Measurements from ENCODE around the gene PNPO. TPM values are rescaled to one million over a fixed set of nuclear protein-coding genes. Genes with fewer than 3 reads are reported as not detected.

PNPO gene
- total and polyA plus RNA-seq, 2 experiments from 2014 or later, result 12.2 to 17.0 TPM

DNA sequence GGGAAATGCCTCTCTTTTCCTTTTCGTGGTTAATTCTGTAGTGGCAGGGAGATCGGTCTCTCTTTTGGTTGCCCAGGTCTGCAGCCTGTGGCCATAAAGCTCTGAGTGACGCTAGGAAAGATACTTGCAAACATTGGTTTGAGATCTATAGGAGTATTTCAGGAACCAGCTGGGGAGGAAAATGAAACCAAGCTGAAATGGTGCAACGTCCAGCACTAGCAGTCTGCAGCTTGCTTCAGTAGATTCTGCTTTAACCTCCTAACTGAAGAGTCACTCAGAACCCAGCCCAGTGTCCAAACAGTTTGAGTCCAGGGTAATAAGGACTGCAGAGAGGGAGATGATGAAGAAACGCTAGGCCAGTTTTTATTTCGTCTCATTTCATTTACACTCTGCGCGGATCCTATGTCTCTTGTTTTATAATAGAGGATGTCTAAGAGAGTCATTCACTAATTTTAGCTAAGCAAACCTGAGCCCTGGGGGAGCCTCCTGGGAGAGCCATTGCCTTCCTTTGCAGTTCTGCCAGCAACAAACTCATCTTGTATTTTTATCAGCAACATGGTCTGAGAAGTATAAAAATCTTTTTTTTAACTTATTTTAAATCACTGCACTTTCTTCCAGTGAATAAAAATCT lies 33.3 kb upstream of the PNPO start:
- 90% methylated on average over 8 of the region's 8 CpGs for WGBS (ENCODE audit: low lambda C conversion rate, missing lambda C conversion rate)
- Histone ChIP-seq H3K4me3 (no peak overlapping the region), H3K27me3 (no peaks in the 10 kb centered on the region), H2AFZ (no peak overlapping the region), H3K36me3 (replicated peaks; ENCODE audit: insufficient read depth, low read depth) (no peaks in the 10 kb centered on the region), H3K27ac (no peak overlapping the region), H3K79me2 (peaks cover 22% of the 10 kb centered on the region), H3K4me2 (no peak overlapping the region), H3K4me1 (ENCODE audit: insufficient read depth) (no peaks in the 10 kb centered on the region), H3K9me3 (ENCODE audit: low read depth) (no peaks in the 10 kb centered on the region), H3K9me2 (replicated peaks; ENCODE audit: insufficient read depth) (no peaks in the 10 kb centered on the region), H4K20me1 (ENCODE audit: insufficient read depth, poor library complexity, severe bottlenecking) (no peaks in the 10 kb centered on the region)
- no peak for DNase-seq (ENCODE audit: low spot score)
- TF ChIP-seq EZH2 (IDR thresholded peaks at IDR 0.05; ENCODE audit: borderline replicate concordance), result no peak
- no peak for TF ChIP-seq EZH2phosphoT487 (IDR thresholded peaks at IDR 0.05; ENCODE audit: low read depth, severe bottlenecking, unreplicated experiment)
- TF ChIP-seq, protein P1, sequence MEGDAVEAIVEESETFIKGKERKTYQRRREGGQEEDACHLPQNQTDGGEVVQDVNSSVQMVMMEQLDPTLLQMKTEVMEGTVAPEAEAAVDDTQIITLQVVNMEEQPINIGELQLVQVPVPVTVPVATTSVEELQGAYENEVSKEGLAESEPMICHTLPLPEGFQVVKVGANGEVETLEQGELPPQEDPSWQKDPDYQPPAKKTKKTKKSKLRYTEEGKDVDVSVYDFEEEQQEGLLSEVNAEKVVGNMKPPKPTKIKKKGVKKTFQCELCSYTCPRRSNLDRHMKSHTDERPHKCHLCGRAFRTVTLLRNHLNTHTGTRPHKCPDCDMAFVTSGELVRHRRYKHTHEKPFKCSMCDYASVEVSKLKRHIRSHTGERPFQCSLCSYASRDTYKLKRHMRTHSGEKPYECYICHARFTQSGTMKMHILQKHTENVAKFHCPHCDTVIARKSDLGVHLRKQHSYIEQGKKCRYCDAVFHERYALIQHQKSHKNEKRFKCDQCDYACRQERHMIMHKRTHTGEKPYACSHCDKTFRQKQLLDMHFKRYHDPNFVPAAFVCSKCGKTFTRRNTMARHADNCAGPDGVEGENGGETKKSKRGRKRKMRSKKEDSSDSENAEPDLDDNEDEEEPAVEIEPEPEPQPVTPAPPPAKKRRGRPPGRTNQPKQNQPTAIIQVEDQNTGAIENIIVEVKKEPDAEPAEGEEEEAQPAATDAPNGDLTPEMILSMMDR (IDR thresholded peaks at IDR 0.05; ENCODE audit: poor library complexity), result no peak

DNA sequence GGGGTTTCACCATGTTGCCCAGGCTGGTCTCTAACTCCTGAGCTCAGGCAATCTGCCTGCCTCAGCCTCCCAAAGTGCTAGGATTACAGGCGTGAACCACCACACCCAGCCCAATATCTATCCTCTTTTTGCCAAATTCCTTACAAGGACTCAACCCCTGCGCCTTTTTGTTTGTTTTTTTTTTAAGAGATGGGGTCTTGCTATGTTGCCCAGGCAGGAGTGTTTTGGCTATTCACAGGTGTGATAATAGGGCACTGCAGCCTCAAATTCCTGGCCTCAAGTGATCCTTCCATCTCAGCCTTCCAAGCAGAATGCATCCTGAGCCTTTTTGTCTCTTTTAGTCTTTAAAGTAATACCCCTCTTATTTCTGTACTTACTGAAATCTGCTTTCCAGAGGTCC lies 28.3 kb upstream of the PNPO start:
- 96% methylated on average over 2 of the region's 2 CpGs for WGBS (ENCODE audit: low lambda C conversion rate, missing lambda C conversion rate)
- no peaks in the 10 kb centered on the region for H3K9me3 ChIP-seq (ENCODE audit: low read depth)
- H2AFZ ChIP-seq, result no peak overlapping the region
- no peak overlapping the region for H3K27ac ChIP-seq
- no peak overlapping the region for H3K4me3 ChIP-seq
- TF ChIP-seq, protein P1 (IDR thresholded peaks at IDR 0.05; ENCODE audit: poor library complexity), result no peak
- TF ChIP-seq EZH2phosphoT487 (IDR thresholded peaks at IDR 0.05; ENCODE audit: low read depth, severe bottlenecking, unreplicated experiment) (no peak), EZH2 (IDR thresholded peaks at IDR 0.05; ENCODE audit: borderline replicate concordance) (no peak)
- H3K27me3 ChIP-seq, result no peaks in the 10 kb centered on the region
- H3K4me1 ChIP-seq (ENCODE audit: insufficient read depth), result no peaks in the 10 kb centered on the region
- no peak for DNase-seq (ENCODE audit: low spot score)
- no peaks in the 10 kb centered on the region for H3K9me2 ChIP-seq (replicated peaks; ENCODE audit: insufficient read depth)
- no peak overlapping the region for H3K4me2 ChIP-seq
- H4K20me1 ChIP-seq (ENCODE audit: insufficient read depth, poor library complexity, severe bottlenecking), result no peaks in the 10 kb centered on the region
- H3K36me3 ChIP-seq (replicated peaks; ENCODE audit: insufficient read depth, low read depth), result no peaks in the 10 kb centered on the region
- H3K79me2 ChIP-seq, result peaks cover 13% of the 10 kb centered on the region

DNA sequence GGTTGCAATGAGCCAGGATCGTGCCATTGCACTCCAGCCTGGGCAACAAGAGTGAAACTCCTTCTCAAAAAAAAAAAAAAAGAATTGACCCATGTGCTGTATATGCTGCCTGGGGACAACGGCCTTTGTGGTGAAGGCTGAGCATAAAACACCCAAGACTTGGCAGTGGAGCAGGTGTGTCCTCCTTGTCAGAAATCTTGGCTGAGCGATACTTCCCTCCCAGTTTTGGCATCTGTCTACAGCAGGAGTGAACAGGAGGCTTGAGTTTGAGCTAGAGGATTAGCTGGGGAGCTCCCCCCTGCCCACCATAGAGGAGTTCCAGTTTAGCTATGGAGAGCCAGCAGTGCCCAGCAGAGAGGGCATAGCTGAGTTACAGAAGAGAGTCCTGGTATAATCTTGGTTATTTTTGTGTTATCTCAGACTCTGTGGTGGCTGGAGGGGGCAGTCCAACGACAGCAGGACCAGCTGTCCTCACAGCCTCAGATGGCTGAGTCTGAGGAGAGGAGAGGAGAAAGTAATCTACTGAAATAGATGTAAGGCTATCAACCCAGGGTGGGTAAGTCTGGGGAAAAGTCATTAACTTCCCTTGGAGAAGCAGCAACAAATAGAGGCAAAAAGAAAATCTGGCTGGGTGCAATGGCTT lies 26.9 kb upstream of the PNPO start:
- TF ChIP-seq EZH2 (IDR thresholded peaks at IDR 0.05; ENCODE audit: borderline replicate concordance) (no peak), EZH2phosphoT487 (IDR thresholded peaks at IDR 0.05; ENCODE audit: low read depth, severe bottlenecking, unreplicated experiment) (no peak)
- TF ChIP-seq, protein P1 (IDR thresholded peaks at IDR 0.05; ENCODE audit: poor library complexity), result no peak
- Histone ChIP-seq H3K27ac (no peak overlapping the region), H3K4me1 (ENCODE audit: insufficient read depth) (no peaks in the 10 kb centered on the region), H2AFZ (no peak overlapping the region), H3K4me3 (no peak overlapping the region), H4K20me1 (ENCODE audit: insufficient read depth, poor library complexity, severe bottlenecking) (no peaks in the 10 kb centered on the region), H3K9me2 (replicated peaks; ENCODE audit: insufficient read depth) (no peaks in the 10 kb centered on the region), H3K9me3 (ENCODE audit: low read depth) (no peaks in the 10 kb centered on the region), H3K79me2 (peaks cover 10% of the 10 kb centered on the region), H3K4me2 (no peak overlapping the region), H3K27me3 (no peaks in the 10 kb centered on the region), H3K36me3 (replicated peaks; ENCODE audit: insufficient read depth, low read depth) (no peaks in the 10 kb centered on the region)
- DNase-seq (ENCODE audit: low spot score), result no peak
- WGBS (ENCODE audit: low lambda C conversion rate, missing lambda C conversion rate), result 92% methylated on average over 4 of the region's 4 CpGs

Data from hepatocyte (in vitro differentiated cells).